ENCODE results near the gene RPL37.
A peak's percentile ranks its signal among the peaks of the same experiment; 100 is the strongest.
"Not testable (repeated sequence)": the region's sequence is repeated elsewhere in the genome, so short reads cannot be mapped to it uniquely, and the experiment has no call there.

The RPL37 gene

DNA sequence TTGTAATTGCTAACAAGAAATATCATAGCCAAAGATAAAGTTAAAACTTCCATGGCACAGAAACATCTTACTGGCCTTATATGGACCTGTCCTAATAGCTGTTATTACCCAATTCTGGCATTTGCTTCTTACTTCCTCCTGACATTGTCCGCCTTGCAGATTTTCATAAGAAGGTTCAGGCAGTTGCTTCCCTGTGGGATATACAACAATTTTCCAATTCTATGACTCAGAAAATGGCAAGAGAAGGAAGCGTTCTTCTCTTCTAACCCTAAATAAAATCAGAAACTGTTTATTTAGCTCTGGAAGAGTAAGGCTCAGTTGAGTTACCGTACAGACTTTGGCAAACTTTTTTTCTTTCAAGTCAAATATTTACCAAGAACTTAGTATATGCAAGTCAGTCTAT, 38.5 kb downstream of the RPL37 start:
- no peak for DNase-seq (ENCODE audit: low spot score)

DNA sequence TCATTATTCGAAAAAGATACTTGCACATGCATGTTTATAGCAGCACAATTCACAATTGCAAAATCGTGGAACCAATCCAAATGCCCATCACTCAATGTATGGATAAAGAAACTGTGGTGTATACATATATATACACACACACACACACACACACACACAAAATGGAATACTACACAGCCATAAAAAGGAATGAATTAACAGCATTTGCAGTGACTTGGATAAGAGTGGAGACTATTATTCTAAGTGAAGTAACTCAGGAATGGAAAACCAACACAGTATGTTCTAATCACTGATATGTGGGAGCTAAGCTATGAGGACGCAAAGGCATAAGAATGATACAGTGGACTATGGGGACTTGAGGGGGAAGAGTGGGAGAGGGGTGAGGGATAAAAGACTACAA, 40.1 kb downstream of the RPL37 start:
- not testable (repeated sequence) for DNase-seq (ENCODE audit: low spot score)

DNA sequence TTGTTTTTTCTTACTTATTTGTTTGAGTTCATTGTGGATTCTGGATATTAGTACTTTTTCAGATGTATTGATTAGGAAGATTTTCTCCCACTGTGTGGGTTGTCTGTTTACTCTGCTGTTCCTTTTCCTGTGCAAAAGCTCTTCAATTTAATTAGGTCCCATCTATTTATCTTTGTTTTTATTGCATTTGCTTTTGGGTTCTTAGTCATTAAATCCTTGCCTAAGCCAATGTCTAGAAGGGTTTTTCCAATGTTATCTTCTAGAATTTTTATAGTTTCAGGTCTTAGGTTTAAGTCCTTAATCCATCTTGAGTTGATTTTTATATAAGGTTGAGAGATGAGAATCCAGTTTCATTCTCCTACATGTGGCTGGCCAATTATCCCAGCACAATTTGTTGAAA, 40.7 kb downstream of the RPL37 start:
- DNase-seq (ENCODE audit: low spot score), result not testable (repeated sequence)

DNA sequence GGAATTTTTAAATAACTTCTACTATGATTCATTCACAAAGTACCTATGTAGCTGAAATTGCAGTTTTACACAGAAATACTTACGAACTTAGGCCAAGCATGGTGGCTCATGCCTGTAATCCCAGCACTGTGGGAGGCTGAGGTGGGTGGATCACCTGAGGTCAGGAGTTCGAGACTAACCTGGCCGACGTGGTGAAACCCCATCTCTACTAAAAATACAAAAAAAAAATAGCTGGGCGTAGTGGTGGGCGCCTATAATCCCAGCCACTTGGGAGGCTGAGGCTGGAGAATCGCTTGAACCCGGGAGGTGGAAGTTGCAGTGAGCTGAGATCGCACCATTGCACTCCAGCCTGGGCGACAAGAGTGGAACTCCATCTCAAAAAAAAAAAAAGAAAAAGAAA, 42.3 kb downstream of the RPL37 start:
- not testable (repeated sequence) for DNase-seq (ENCODE audit: low spot score)

DNA sequence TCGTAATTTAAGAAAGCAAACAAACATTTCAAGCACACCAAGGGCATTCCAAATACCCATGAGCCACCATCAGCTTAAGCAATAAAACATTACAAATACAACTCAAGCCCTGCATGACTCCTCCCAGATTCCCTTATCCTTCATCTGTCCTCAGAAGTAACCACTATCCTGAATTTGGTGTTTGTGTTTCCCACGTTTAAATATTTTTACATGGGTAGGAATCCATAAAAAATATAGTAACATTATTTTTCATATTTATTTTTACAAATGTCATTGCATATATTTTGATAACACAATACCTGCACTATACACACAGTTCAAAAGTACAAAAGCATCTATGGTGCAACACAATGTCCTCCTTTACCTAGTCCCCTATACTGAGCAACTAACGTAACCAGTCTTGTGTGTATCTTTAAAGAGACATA, 43.3 kb downstream of the RPL37 start:
- DNase-seq (ENCODE audit: low spot score), result no peak

DNA sequence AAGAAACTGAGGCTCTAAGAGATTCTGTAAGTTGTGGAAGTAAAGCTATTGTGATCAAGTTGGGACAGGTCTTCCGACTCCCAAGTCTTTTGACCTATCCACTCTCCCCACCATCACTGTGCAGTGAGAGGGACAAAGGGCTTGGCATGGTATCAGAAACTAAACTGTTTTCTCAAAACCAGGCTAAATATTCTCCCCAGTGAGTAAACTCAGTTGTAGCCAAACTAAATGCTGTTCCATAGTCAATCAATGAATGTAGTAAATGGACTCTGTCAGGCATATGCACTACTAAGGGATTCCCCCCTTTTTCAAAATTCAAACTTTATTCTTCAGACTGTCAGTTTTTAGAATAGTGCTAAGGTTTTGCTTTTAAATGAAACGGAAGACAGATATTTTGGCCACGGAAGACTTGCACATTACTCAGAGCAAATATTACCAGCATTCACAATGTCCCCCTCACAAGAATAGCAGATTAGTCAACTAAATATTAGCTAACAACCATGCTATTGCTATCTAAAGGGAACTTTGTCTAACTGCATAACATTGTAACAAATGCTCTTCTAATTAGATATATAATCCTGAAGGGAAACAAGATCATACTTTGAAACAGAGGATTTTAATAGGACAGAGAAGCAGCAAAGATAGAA, 44.0 kb downstream of the RPL37 start:
- DNase-seq (ENCODE audit: low spot score), result no peak

DNA sequence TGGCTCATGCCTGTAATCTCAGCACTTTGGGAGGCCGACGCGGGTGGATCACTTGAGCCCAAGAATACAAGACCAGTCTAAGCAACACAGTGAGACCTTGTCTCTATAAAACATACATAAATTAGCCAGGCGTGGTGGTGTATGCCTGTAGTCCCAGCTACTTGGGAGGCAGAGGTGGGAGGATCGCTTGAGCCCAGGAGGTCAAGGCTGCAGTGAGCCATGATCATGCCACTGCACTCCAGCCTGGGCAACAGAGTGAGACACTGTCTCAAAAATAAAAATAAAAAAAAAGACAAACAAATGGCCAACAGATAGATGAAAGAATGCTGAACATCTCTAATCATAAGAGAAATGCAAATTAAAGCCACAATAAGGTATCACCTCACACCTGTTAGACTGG, 46.1 kb downstream of the RPL37 start:
- DNase-seq (ENCODE audit: low spot score), result not testable (repeated sequence)

DNA sequence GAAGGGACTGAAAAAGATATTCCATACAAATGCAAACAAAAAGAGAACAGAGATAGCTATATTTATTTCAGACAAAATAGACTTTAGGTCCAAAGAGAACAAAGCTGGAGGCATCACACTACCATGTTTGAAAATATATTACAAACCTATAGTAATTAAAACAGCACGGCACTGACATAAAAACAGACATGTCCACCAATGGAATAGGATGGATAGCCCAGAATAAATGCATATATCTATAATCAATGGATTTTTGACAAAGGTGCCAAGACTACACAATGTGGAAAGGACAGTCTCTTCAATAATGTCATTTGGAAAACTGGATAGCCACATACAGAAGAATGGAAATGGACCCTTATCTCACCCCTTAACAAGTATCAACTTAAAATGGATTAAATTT, 47.0 kb downstream of the RPL37 start:
- no peak for DNase-seq (ENCODE audit: low spot score)

DNA sequence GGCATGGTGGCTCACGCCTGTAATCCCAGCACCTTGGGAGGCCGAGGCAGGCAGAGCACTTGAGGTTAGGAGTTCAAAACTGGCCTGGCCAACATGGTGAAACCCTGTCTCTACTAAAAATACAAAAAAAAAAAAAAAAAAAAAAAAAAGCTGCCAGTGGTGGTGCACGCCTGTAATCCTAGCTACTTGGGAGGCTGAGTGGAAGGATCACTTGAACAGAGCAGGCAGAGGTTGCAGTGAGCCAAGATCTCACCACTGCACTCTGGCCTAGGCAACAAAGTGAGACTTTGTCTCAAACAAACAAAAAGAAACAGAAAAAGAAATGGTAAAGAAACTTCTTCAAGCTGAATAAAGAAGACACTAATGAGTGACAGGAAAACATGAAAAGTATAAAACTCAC, 48.4 kb downstream of the RPL37 start:
- DNase-seq (ENCODE audit: low spot score), result not testable (repeated sequence)

DNA sequence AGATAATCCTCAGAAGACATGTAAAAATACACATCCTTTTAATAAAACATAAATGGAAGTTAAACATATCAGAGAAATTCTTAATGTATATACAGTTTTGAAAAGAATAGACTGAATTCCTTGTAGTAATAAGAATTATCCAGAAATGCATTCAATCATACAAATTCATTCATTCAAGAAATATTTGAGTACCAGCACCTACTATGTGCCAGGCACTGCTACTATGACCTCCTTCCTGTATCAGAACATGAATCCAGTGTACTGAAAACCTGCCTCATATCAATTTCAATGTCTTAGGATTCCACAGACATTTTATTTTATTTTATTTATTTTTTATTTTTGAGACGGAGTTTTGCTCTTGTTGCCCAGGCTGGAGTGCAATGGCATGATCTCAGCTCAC, 50.1 kb downstream of the RPL37 start:
- DNase-seq (ENCODE audit: low spot score), result no peak

DNA sequence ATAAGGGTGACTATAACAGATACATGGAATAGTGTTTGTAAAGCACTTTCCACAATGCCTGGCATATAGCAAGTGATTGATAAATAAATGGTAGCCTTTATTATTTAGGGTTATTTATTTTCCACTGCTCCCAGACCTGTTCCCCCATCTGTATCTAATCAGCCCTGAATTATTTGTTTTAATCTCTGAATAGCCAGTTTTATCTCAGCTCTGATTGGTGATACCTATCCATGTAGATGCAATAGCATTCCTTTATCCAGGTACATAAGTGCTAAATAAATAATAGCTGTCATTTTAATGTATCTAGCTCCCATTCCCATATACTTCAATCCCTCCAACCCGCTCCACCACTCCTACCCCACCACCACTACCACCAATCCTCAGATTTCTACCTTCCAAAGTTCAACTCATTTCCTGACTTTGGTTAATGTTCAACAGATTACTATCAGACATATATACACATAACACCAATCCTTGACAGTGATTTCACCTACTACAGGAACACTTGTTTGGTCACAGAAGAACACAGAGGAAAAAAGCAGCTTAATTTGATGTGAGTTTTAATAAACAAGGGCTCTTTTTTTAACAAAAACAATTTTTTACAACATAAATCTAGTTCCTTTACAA, 50.9 kb downstream of the RPL37 start:
- DNase-seq (ENCODE audit: low spot score), result peak; percentile 38

DNA sequence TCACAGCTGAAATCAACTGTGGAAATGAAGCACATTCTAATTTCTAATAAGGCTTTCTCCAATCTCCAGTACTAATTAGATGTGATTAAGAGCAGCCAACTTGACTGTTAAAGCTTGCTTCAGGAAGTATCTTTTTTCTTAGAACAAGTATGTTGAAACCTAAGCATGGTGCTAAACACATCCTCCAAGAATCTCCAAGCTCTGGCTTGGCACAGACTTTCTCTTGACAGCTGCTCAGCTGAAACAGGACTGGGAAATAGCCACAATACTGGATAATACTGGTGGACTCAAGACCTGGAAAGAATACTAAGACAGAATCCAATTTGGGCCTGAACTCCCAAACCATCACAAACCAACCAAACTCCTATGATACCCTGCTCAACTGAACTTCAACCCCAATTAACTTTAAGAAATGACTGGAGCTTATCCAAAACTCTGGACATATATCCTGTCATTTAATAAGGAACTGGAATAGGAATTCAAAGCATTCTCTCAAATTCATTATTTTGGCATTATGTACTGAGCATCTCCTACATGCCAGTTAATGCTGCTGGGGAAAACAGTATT, 53.1 kb downstream of the RPL37 start:
- no peak for DNase-seq (ENCODE audit: low spot score)

DNA sequence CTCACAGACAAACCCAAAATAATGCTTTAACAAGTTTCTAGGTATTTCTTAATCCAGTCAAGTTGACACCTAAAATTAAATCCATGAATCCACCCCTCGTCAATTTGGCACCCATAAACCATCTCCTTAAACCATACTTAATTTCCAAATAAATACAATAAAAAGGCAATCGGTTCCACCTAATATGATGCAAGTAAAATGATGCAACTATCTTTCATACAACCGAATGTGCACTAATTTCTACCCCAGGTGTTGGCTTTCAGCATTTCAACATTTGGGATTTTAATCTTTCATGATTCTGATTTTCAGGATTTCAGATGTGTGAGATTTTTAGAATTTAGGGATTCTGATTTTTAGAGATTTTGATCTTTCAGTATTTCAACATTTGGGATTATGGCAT, 54.2 kb downstream of the RPL37 start:
- no peak for DNase-seq (ENCODE audit: low spot score)

DNA sequence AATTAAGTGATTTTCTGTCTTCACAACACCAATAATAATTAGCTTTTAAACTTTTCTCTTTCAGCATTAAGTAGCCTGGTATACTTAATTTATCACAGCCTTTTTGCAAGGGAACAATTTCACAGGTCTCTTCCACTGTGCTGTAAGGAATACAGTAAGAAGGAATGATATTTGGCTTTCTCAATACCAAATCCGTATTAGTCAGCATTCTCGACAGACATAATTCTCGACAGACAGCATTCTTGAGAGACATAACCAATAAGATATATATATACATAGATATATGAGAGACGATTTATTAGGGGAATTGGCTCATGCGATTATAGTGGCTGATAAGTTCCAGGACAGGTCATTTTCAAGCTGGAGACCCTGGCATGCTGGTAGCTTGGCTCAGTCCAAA, 54.8 kb downstream of the RPL37 start:
- no peak for DNase-seq (ENCODE audit: low spot score)

DNA sequence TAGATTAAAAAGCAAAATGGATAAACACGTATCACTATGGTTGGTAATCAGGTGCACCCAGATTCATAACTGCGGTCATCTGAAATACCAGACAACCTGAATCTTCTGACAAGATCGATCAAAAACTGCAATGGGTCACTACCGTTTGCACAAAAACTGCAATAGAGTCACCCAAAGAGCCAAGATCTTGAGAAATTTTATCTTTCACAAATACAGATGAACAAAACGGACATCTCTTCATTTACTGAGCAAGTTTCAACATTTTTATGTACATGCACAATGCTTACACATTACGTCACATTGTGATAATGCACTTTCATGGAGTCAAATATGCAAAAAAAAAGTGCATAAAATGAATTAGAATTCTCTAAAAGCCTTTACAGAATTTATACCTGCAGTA, 55.5 kb downstream of the RPL37 start:
- no peak for DNase-seq (ENCODE audit: low spot score)

DNA sequence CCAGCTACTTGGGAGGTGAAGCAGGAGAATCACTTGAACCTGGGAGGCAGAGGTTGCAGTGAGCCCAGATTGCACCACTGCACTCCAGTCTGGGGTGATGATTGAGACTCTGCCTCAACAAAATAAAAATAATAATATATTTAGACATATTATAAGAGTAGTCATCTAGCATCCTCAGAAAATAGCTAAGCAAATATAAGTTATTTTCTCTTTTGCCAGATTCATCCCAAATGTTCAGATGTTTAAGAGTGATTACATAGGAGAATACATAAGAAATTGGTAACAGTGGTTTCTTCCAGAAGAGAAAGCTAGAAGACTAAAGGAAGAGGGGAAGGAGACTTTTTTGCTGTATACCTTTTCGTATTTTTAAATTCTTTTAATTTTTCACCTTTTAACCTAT, 56.9 kb downstream of the RPL37 start:
- no peak for DNase-seq (ENCODE audit: low spot score)

DNA sequence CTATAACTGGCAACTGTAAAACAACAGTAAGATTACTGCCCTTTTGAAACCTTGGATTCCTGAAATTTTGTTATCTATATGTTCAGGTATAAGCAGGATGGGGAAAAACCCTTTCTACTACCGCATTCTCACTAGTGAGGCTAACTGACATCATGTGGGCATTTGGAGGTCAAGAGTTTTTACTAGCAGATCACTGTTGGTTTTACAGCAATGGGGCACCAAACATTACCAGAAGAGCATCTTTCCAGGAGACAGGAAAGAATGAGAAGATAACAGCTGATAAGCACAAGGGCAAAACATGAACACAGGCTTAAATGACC, 58.4 kb downstream of the RPL37 start:
- no peak for DNase-seq (ENCODE audit: low spot score)

DNA sequence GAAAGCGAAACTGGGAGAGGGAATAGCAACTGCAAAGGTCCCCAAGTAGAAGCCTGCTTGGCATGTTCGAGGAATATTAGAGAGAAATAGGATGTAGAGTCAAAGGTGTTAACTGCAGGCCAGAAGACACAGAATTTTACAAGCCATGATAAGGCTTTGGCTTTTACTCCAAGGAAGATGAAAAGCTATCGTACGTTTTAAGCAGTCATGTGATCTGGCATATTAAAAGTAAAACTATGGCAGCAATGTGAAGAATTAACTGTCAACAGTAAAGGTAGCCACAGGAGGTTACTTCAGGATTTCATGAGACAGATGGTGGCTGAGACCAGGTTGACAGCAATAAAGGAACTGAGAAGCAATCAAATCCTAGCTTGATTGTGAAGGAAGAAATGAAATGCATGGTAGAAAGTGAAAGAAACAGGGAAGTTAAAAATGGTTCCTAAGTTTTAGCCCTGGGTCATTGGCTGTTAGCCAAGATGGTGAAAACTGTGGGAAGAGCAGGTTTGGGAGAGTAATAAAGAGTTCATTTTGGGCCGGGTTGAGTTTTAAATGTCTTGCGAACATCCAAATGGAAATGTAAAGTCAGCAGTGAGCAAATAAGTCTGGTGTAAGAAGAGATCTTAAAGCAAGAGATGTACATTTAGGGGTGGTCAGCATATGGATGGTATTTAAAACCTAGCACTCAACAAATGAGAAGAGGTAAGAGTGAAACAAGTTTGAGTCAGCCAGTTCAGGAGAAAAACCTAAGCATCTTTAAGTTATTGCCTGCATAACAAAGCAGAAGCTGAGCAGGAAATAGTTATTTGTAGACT, 59.0 kb downstream of the RPL37 start:
- no peak for DNase-seq (ENCODE audit: low spot score)
